Pancreas (tissue), 10 donors: ENCODE data around the gene HOXB1. TPM values are rescaled to one million over a fixed set of nuclear protein-coding genes. Genes with fewer than 3 reads are reported as not detected.

ENCODE experiments used
- ATAC-seq, 4 donors: fragments of 200-7000 bp; cut with Tn5 transposase; one replicate each; pipeline versions ENCODE4 v1.8.0 to v1.9.1; 2020; ENCODE audit warnings: mild to moderate bottlenecking in 4 of 4, moderate library complexity in 4 of 4
- DNase-seq, 6 donors: peaks; one replicate each; pipeline ENCODE4 v3.0.0-alpha.2; 2020
- FAIRE-seq: peaks from 2 replicates; lab custom pipeline; 2012; peaks lifted over from hg19 to GRCh38; lab: Jason Lieb, UNC
- H3K27ac ChIP-seq, 4 donors: fragments of 200-600 bp; sonication (generic); 1 replicate in 3 of 4; 2 replicates in 1 of 4; pipeline versions ENCODE4 v1.5.0 to v1.8.0; 2020
- H3K27me3 ChIP-seq, 4 donors: fragments of 200-600 bp; one replicate each; pipeline ENCODE4 v1.8.0; 2021
- H3K36me3 ChIP-seq, 3 donors: fragments of 200-600 bp; sonication (generic) in 1 of 3; one replicate each; pipeline versions ENCODE4 v1.5.0 to v1.8.0; 2020 to 2021
- H3K4me1 ChIP-seq, 3 donors: fragments of 200-600 bp; one replicate each; pipeline ENCODE4 v1.8.0; 2021
- H3K4me3 ChIP-seq, 4 donors: fragments of 200-600 bp; sonication (generic) in 2 of 4; one replicate each; pipeline versions ENCODE4 v1.5.0 to v1.8.0; 2020 to 2021
- H3K9me3 ChIP-seq, 4 donors: fragments of 200-600 bp; one replicate each; pipeline ENCODE4 v1.8.0; 2021
- CTCF ChIP-seq, 4 donors: fragments of 200-600 bp; sonication (generic) in 3 of 4; IDR thresholded peaks; one replicate each; pipeline versions ENCODE4 v1.5.0 to v1.8.0; 2021; ENCODE audit warnings: antibody characterized with exemption in 4 of 4
- whole genome bisulfite sequencing, 2 donors: extraction: QIAGEN DNeasy Blood & Tissue Kit; methylation state at CpG; one replicate each; pipeline ENCODE4 v1.1.7; 2013; 5-methylcytosine and 5-hydroxymethylcytosine counted together
- intact Hi-C, 3 donors: fragments of 100-400 bp; cut with DNase I; formaldehyde crosslinking; loops; one replicate each; pipeline versions ENCODE4 v1.11.1 to v1.14.2; 2022
- polyA plus RNA-seq, 2 donors: library from polyadenylated mRNA; stranded (reverse); fragments of 200-250 nt; gene quantifications; one replicate each; pipeline ENCODE4 v1.2.3, GENCODE V29; 2013
- total RNA-seq, 6 donors: library from RNA; stranded (reverse); fragmentation: NEBNext Ultra II Directional in 4 of 6; extraction: Animal tissue kit (Norgen Biotek cat#: 25700) in 4 of 6; gene quantifications; one replicate each; pipeline versions ENCODE4 v1.2.1 to v1.2.4, GENCODE V29; 2021 to 2023
- donor health status: healthy with polysubstance abuse.
- donor health status: DM: no; HTN: no; CAD: no; lungs with moderate emphysema.
- donor health status: DM: no; HTN: no; CAD: no.
- donor health status: control.
- donor health status: control.
- donor health status: Bipolar disorder and iron deficiency.
- donor health status: DM: yes; HTN: yes; CAD: no.
- donor health status: DM: no; HTN: no; CAD: no.
- donor health status: DM: no; HTN: no; CAD: no.
- donor health status: DM: yes; HTN: yes; CAD: no.

HOXB1 gene
- total and polyA plus RNA-seq, 8 donors = not detected

- no peaks in the 10 kb centered on the region for H3K36me3 ChIP-seq
- peak overlapping the region in 1 of 4 donors; percentile 19 for H3K27ac ChIP-seq
- H3K27me3 ChIP-seq = peaks cover 0 to 32% (median 2%) of the 10 kb centered on the region in 4 donors
- H3K9me3 ChIP-seq = no peaks in the 10 kb centered on the region
- ATAC-seq = peak in 1 of 4 donors; percentile 9
- H3K4me1 ChIP-seq = no peaks in the 10 kb centered on the region
- DNase-seq = no peak
- no peak for TF ChIP-seq CTCF (IDR thresholded peaks at IDR 0.05)
- intact Hi-C loops = no loop called here
- FAIRE-seq = no peak
- H3K4me3 ChIP-seq = peak overlapping the region in 1 of 4 donors; percentile 5
- WGBS, 2 donors = 10 to 12% methylated on average over 19 of the region's 19 CpGs
These were observed 39.7 kb upstream of the HOXB1 start for GRCh38 chr17:48570325-48571023.

- Histone ChIP-seq H3K36me3 (no peaks in the 10 kb centered on the region), H3K4me3 (peak overlapping the region in 1 of 4 donors; percentile 5), H3K27me3 (peaks cover 0 to 28% (median 2%) of the 10 kb centered on the region in 4 donors), H3K9me3 (no peaks in the 10 kb centered on the region), H3K4me1 (no peaks in the 10 kb centered on the region), H3K27ac (no peak overlapping the region)
- no peak for TF ChIP-seq CTCF (IDR thresholded peaks at IDR 0.05)
- FAIRE-seq (no peak), DNase-seq (no peak), ATAC-seq (no peak)
- intact Hi-C loops = no loop called here
- 13 to 16% methylated on average over 6 of the region's 6 CpGs for WGBS, 2 donors
These were observed 39.0 kb upstream of the HOXB1 start for GRCh38 chr17:48569674-48570324.

- H3K27me3 ChIP-seq = peaks cover 0 to 25% (median 2%) of the 10 kb centered on the region in 4 donors
- no peak overlapping the region for H3K27ac ChIP-seq
- no peak for FAIRE-seq
These were observed 38.4 kb upstream of the HOXB1 start for GRCh38 chr17:48569240-48569582.

GRCh38 chr17:48568499-48569239 lies 37.9 kb upstream of the HOXB1 start:
- no peak for TF ChIP-seq CTCF (IDR thresholded peaks at IDR 0.05)
- ATAC-seq = no peak
- peaks cover 0 to 23% (median 2%) of the 10 kb centered on the region in 4 donors for H3K27me3 ChIP-seq
- intact Hi-C loops = no loop called here
- no peaks in the 10 kb centered on the region for H3K9me3 ChIP-seq
- no peak overlapping the region for H3K27ac ChIP-seq
- H3K36me3 ChIP-seq = no peaks in the 10 kb centered on the region
- 8 to 9% methylated on average over 33 of the region's 33 CpGs for WGBS, 2 donors
- DNase-seq = no peak
- peak overlapping the region in 1 of 4 donors; percentile 5 for H3K4me3 ChIP-seq
- no peaks in the 10 kb centered on the region for H3K4me1 ChIP-seq
- FAIRE-seq = no peak

More at GRCh38 chr17:48569240-48569582, 38.4 kb upstream of the HOXB1 start:
- no peaks in the 10 kb centered on the region for H3K9me3 ChIP-seq
- intact Hi-C loops = no loop called here
- ATAC-seq = no peak
- TF ChIP-seq CTCF (IDR thresholded peaks at IDR 0.05) = no peak
- H3K36me3 ChIP-seq = no peaks in the 10 kb centered on the region
- no peak for DNase-seq
- H3K4me1 ChIP-seq = no peaks in the 10 kb centered on the region
- 7 to 10% methylated on average over 3 of the region's 3 CpGs for WGBS, 2 donors
- H3K4me3 ChIP-seq = peak overlapping the region in 1 of 4 donors; percentile 5
